ENCODE results near the gene TANC1.

The TANC1 gene

GRCh38 chr2:158962074-158962473 is 6.4 kb upstream of the TANC1 start:
- DNase-seq (ENCODE audit: low spot score), result no peak

- DNase-seq (ENCODE audit: low spot score), result no peak
Measured at GRCh38 chr2:158963071-158963470, 5.4 kb upstream of the TANC1 start.

GRCh38 chr2:158965107-158965506 is 3.3 kb upstream of the TANC1 start:
- no peak for DNase-seq (ENCODE audit: low spot score)

- DNase-seq (ENCODE audit: low spot score), result no peak
Measured at GRCh38 chr2:158965641-158966040, 2.8 kb upstream of the TANC1 start.

- DNase-seq (ENCODE audit: low spot score), result no peak
Measured at GRCh38 chr2:158966312-158966711, 2.1 kb upstream of the TANC1 start.

GRCh38 chr2:158967114-158967730 is 1.2 kb upstream of the TANC1 start:
- no peak for DNase-seq (ENCODE audit: low spot score)

GRCh38 chr2:158967731-158968395 is 577 bp upstream of the TANC1 start:
- no peak for DNase-seq (ENCODE audit: low spot score)

- DNase-seq (ENCODE audit: low spot score), result no peak
Measured at GRCh38 chr2:158969162-158969714, 798 bp downstream of the TANC1 start.

- no peak for DNase-seq (ENCODE audit: low spot score)
Measured at GRCh38 chr2:158969715-158970240, 1.3 kb downstream of the TANC1 start.

- no peak for DNase-seq (ENCODE audit: low spot score)
Measured at GRCh38 chr2:158970241-158970751, 1.9 kb downstream of the TANC1 start.

- no peak for DNase-seq (ENCODE audit: low spot score)
Measured at GRCh38 chr2:158973116-158973956, 4.9 kb downstream of the TANC1 start.

GRCh38 chr2:158975271-158975921 is 7.0 kb downstream of the TANC1 start:
- no peak for DNase-seq (ENCODE audit: low spot score)

- DNase-seq (ENCODE audit: low spot score), result no peak
Measured at GRCh38 chr2:158979772-158980171, 11.3 kb downstream of the TANC1 start.

GRCh38 chr2:158984604-158985135 is 16.2 kb downstream of the TANC1 start:
- DNase-seq (ENCODE audit: low spot score), result no peak

- no peak for DNase-seq (ENCODE audit: low spot score)
Measured at GRCh38 chr2:158988501-158988900, 20.1 kb downstream of the TANC1 start.

- DNase-seq (ENCODE audit: low spot score), result no peak
Measured at GRCh38 chr2:158989165-158989564, 20.7 kb downstream of the TANC1 start.

GRCh38 chr2:158990397-158991214 is 22.2 kb downstream of the TANC1 start:
- DNase-seq (ENCODE audit: low spot score), result no peak

- no peak for DNase-seq (ENCODE audit: low spot score)
Measured at GRCh38 chr2:158993030-158993429, 24.6 kb downstream of the TANC1 start.

- DNase-seq (ENCODE audit: low spot score), result no peak
Measured at GRCh38 chr2:158993721-158994587, 25.5 kb downstream of the TANC1 start.
